Frontal cortex (tissue), 4 donors: ENCODE measurements around the gene NOVA2. TPM values are rescaled to one million over a fixed set of nuclear protein-coding genes. Genes with fewer than 3 reads are reported as not detected.
"Not testable (repeated sequence)": the region's sequence is repeated elsewhere in the genome, so short reads cannot be mapped to it uniquely, and the experiment has no call there.

ENCODE experiments used
- DNase-seq, 2 donors: peaks; one replicate each; pipeline ENCODE4 v3.0.0; 2012; ENCODE audit warnings: low spot score in 2 of 2
- FAIRE-seq: peaks from 2 replicates; lab custom pipeline; 2012; peaks lifted over from hg19 to GRCh38; lab: Jason Lieb, UNC
- total RNA-seq: library from RNA; depleted of rRNA; stranded (reverse); fragments of >200 nt; gene quantifications from one replicate; pipeline ENCODE4 v1.2.3, GENCODE V29; 2014
- donor health status: control.
- donor health status: control.
- donor health status: control.

The NOVA2 gene
- total RNA-seq, 1 donor from 2014 or later: 8.6 TPM

GRCh38 chr19:45900738-45901431, 72.8 kb downstream of the NOVA2 start:
- DNase-seq: no peak
- no peak for FAIRE-seq

GRCh38 chr19:45899919-45900589, 73.6 kb downstream of the NOVA2 start:
- no peak for FAIRE-seq
- DNase-seq: no peak

- FAIRE-seq (no peak), DNase-seq (no peak)
These were observed 74.4 kb downstream of the NOVA2 start for GRCh38 chr19:45899253-45899652.

GRCh38 chr19:45897261-45897812, 76.3 kb downstream of the NOVA2 start:
- DNase-seq (no peak), FAIRE-seq (no peak)

- DNase-seq: not testable (repeated sequence)
These were observed 77.6 kb downstream of the NOVA2 start for GRCh38 chr19:45895983-45896599.

GRCh38 chr19:45895519-45895972, 78.1 kb downstream of the NOVA2 start:
- no peak for DNase-seq
- no peak for FAIRE-seq

More at GRCh38 chr19:45895983-45896599, 77.6 kb downstream of the NOVA2 start:
- not testable (repeated sequence) for FAIRE-seq

- DNase-seq (no peak), FAIRE-seq (no peak)
These were observed 82.8 kb downstream of the NOVA2 start for GRCh38 chr19:45890877-45891276.

- DNase-seq (no peak), FAIRE-seq (no peak)
These were observed 84.3 kb downstream of the NOVA2 start for GRCh38 chr19:45889210-45889885.

GRCh38 chr19:45887200-45887710, 86.4 kb downstream of the NOVA2 start:
- DNase-seq: no peak
- FAIRE-seq: no peak

- DNase-seq: peak; percentile 94 to 97
- FAIRE-seq: no peak
These were observed 87.1 kb downstream of the NOVA2 start for GRCh38 chr19:45886427-45887199.

GRCh38 chr19:45885556-45886426, 87.9 kb downstream of the NOVA2 start, which contains the start of gene IRF2BP1:
TSS of gene IRF2BP1 (minus strand) at chr19:45886141. CDS start at chr19:45885774, 367 bp downstream.
- FAIRE-seq (no peak), DNase-seq (peak; percentile 93 to 97)

GRCh38 chr19:45884682-45885555, 88.7 kb downstream of the NOVA2 start:
- no peak for FAIRE-seq

GRCh38 chr19:45883881-45884681, 89.6 kb downstream of the NOVA2 start:
- DNase-seq (no peak), FAIRE-seq (no peak)

More at GRCh38 chr19:45884682-45885555, 88.7 kb downstream of the NOVA2 start:
- DNase-seq: no peak
